ENCODE data around the gene ZNF528. TPM values are rescaled to one million over a fixed set of nuclear protein-coding genes. Genes with fewer than 3 reads are reported as not detected.

The ZNF528 gene
- total RNA-seq, 1 experiment from 2014 or later = not detected

- ChIA-PET CTCF (no interaction called here), RAD21 (ENCODE audit: low non-redundant PET in 1 of 2, low total read pairs in 2 of 2, uncharacterized antibody in 2 of 2, unreplicated experiment in 2 of 2) (no interaction called here), POLR2A (no interaction called here)
- H3K27ac ChIP-seq (ENCODE audit: low read depth, low read length) = no peak within 1 kb of the TSS
- intact Hi-C loops (cut with micrococcal nuclease) = no loop called here
- H2AFZ ChIP-seq (ENCODE audit: low read depth, low read length, poor library complexity, severe bottlenecking) = no peak within 1 kb of the TSS
- H3K9me2 ChIP-seq (ENCODE audit: insufficient read depth) = no peaks in the 10 kb centered on the region
- H3K79me2 ChIP-seq (ENCODE audit: insufficient read depth, low read length) = no peaks in the 10 kb centered on the region
- H3K9me3 ChIP-seq (ENCODE audit: control insufficient read depth in 1 of 2, insufficient read depth in 1 of 2, low read depth in 1 of 2, low read length in 2 of 2) = peaks cover 15 to 25% of the 10 kb centered on the region in 2 experiments; a peak in 2 of 4 replicates
- H3K36me3 ChIP-seq (ENCODE audit: control insufficient read depth in 1 of 2, insufficient read depth in 2 of 2, low read length in 2 of 2) = no peaks in the 10 kb centered on the region
- no peak within 1 kb of the TSS for H3K9ac ChIP-seq (ENCODE audit: low read length)
- ATAC-seq (no peak), DNase-seq (ENCODE audit: low read depth, low spot score) (no peak)
- no peak within 1 kb of the TSS for H3K4me3 ChIP-seq (replicated peaks in 1 of 2; ENCODE audit: low read depth in 1 of 2, low read length in 2 of 2)
- no peaks in the 10 kb centered on the region for H3K4me1 ChIP-seq (ENCODE audit: control insufficient read depth in 1 of 2, insufficient read depth in 2 of 2, low read length in 2 of 2)
- BruUV-seq (replicated peaks) = no TSS peak
- no peaks in the 10 kb centered on the region for H4K20me1 ChIP-seq (ENCODE audit: insufficient read depth)
- TF ChIP-seq ELF1 (IDR thresholded peaks at IDR 0.05; ENCODE audit: borderline replicate concordance, low read depth) (no peak), SRF (IDR thresholded peaks at IDR 0.05; ENCODE audit: low read depth) (no peak), ZFX (IDR thresholded peaks at IDR 0.05) (no peak), SIN3A (IDR thresholded peaks at IDR 0.05; ENCODE audit: low read depth) (no peak), MAX (IDR thresholded peaks at IDR 0.05) (no peak)
- H3K27me3 ChIP-seq (ENCODE audit: insufficient read depth, low read length) = no peaks in the 10 kb centered on the region
- no peak within 1 kb of the TSS for H3K4me2 ChIP-seq (ENCODE audit: low read length)
These were observed 55.9 kb downstream of the ZNF528 start, which contains the start of gene ZNF578 for GRCh38 chr19:52453324-52454094. Gene ZNF578, plus strand, starts transcription at chr19:52453553. Its CDS starts 48,293 bp downstream, at chr19:52501846.

GRCh38 chr19:52464798-52465470 is 67.3 kb downstream of the ZNF528 start:
- Histone ChIP-seq H3K9me3 (ENCODE audit: control insufficient read depth in 1 of 2, insufficient read depth in 1 of 2, low read depth in 1 of 2, low read length in 2 of 2) (peaks cover 5 to 51% of the 10 kb centered on the region in 2 experiments; a peak in 2 of 4 replicates), H3K4me1 (ENCODE audit: control insufficient read depth in 1 of 2, insufficient read depth in 2 of 2, low read length in 2 of 2) (no peaks in the 10 kb centered on the region), H2AFZ (ENCODE audit: low read depth, low read length, poor library complexity, severe bottlenecking) (no peak overlapping the region), H3K27ac (ENCODE audit: low read depth, low read length) (no peak overlapping the region), H3K9me2 (ENCODE audit: insufficient read depth) (no peaks in the 10 kb centered on the region), H3K36me3 (ENCODE audit: control insufficient read depth in 1 of 2, insufficient read depth in 2 of 2, low read length in 2 of 2) (no peaks in the 10 kb centered on the region), H3K9ac (ENCODE audit: low read length) (no peak overlapping the region), H3K27me3 (ENCODE audit: insufficient read depth, low read length) (no peaks in the 10 kb centered on the region), H4K20me1 (ENCODE audit: insufficient read depth) (no peaks in the 10 kb centered on the region), H3K4me2 (ENCODE audit: low read length) (no peak overlapping the region), H3K79me2 (ENCODE audit: insufficient read depth, low read length) (no peaks in the 10 kb centered on the region), H3K4me3 (replicated peaks in 1 of 2; ENCODE audit: low read depth in 1 of 2, low read length in 2 of 2) (no peak overlapping the region)
- CTCF ChIA-PET = no interaction called here
- RAD21 ChIA-PET (ENCODE audit: low non-redundant PET in 1 of 2, low total read pairs in 2 of 2, uncharacterized antibody in 2 of 2, unreplicated experiment in 2 of 2) = no interaction called here
- DNase-seq (ENCODE audit: low read depth, low spot score) (peak; percentile 2), ATAC-seq (no peak)
- no peak for TF ChIP-seq ATF3 (IDR thresholded peaks at IDR 0.05)
- TF ChIP-seq CTCF (IDR thresholded peaks at IDR 0.05 in 2 of 3, conservative IDR thresholded peaks at IDR 0.05 in 1 of 3; ENCODE audit: borderline replicate concordance in 1 of 3, insufficient read depth in 1 of 3, low read depth in 2 of 3, low read length in 2 of 3) = peak in 2 of 3 experiments; percentile 18 to 32; a peak in 3 of 6 replicates
- TF ChIP-seq CEBPB (IDR thresholded peaks at IDR 0.05; ENCODE audit: low read depth) = no peak
- TF ChIP-seq EZH2 (IDR thresholded peaks at IDR 0.05) = no peak
- TF ChIP-seq RAD21 (IDR thresholded peaks at IDR 0.05; ENCODE audit: low read depth) = peak; percentile 34
- intact Hi-C loops (cut with micrococcal nuclease) = loop anchor here (10.0 kb wide), 1 partner anchor 220 kb away; no protein-coding TSS in a partner anchor
- BruUV-seq (replicated peaks) = no TSS peak
- POLR2A ChIA-PET = no interaction called here
